ENCODE data around the gene SPSB2.
"Not testable (repeated sequence)": the region's sequence is repeated elsewhere in the genome, so short reads cannot be mapped to it uniquely, and the experiment has no call there.

The SPSB2 gene

GRCh38 chr12:6899837-6900519 is 26.9 kb upstream of the SPSB2 start:
- no peak for DNase-seq (ENCODE audit: low spot score)

- DNase-seq (ENCODE audit: low spot score): no peak
Observed at GRCh38 chr12:6899427-6899826, 26.3 kb upstream of the SPSB2 start.

- DNase-seq (ENCODE audit: low spot score): no peak
Observed at GRCh38 chr12:6896846-6897435, 23.8 kb upstream of the SPSB2 start.

GRCh38 chr12:6894321-6894720 is 21.2 kb upstream of the SPSB2 start:
- no peak for DNase-seq (ENCODE audit: low spot score)

GRCh38 chr12:6892683-6893082 is 19.6 kb upstream of the SPSB2 start:
- not testable (repeated sequence) for DNase-seq (ENCODE audit: low spot score)

GRCh38 chr12:6891646-6892001 is 18.5 kb upstream of the SPSB2 start:
- DNase-seq (ENCODE audit: low spot score): no peak

- peak; percentile 100 for DNase-seq (ENCODE audit: low spot score)
Observed at GRCh38 chr12:6890789-6891645, 17.9 kb upstream of the SPSB2 start.

GRCh38 chr12:6889775-6890573 is 16.9 kb upstream of the SPSB2 start:
- not testable (repeated sequence) for DNase-seq (ENCODE audit: low spot score)

- not testable (repeated sequence) for DNase-seq (ENCODE audit: low spot score)
Observed at GRCh38 chr12:6888794-6889193, 15.7 kb upstream of the SPSB2 start.

- no peak for DNase-seq (ENCODE audit: low spot score)
Observed at GRCh38 chr12:6888360-6888759, 15.3 kb upstream of the SPSB2 start.

GRCh38 chr12:6887460-6887859 is 14.4 kb upstream of the SPSB2 start:
- DNase-seq (ENCODE audit: low spot score): no peak

- not testable (repeated sequence) for DNase-seq (ENCODE audit: low spot score)
Observed at GRCh38 chr12:6886206-6886999, 13.3 kb upstream of the SPSB2 start.

- no peak for DNase-seq (ENCODE audit: low spot score)
Observed at GRCh38 chr12:6884539-6884938, 11.4 kb upstream of the SPSB2 start.

GRCh38 chr12:6883683-6884082 is 10.6 kb upstream of the SPSB2 start:
- no peak for DNase-seq (ENCODE audit: low spot score)

- no peak for DNase-seq (ENCODE audit: low spot score)
Observed at GRCh38 chr12:6883252-6883651, 10.1 kb upstream of the SPSB2 start.

GRCh38 chr12:6879824-6880223 is 6.7 kb upstream of the SPSB2 start:
- DNase-seq (ENCODE audit: low spot score): not testable (repeated sequence)

- DNase-seq (ENCODE audit: low spot score): not testable (repeated sequence)
Observed at GRCh38 chr12:6874015-6874368, 889 bp upstream of the SPSB2 start.

- DNase-seq (ENCODE audit: low spot score): peak; percentile 98
Observed at GRCh38 chr12:6872073-6873048, 742 bp downstream of the SPSB2 start.

GRCh38 chr12:6871052-6871957 is 1.8 kb downstream of the SPSB2 start:
- peak; percentile 60 for DNase-seq (ENCODE audit: low spot score)
